IMR-90 (cell line): ENCODE measurements around the gene CEP128. TPM values are rescaled to one million over a fixed set of nuclear protein-coding genes. Genes with fewer than 3 reads are reported as not detected.

Experiments used
- ATAC-seq: fragments of 200-7000 bp; cut with Tn5 transposase; 2 replicates; pipeline ENCODE4 v1.9.1; 2020; ENCODE audit warnings: low read depth, mild to moderate bottlenecking, moderate library complexity
- Bru-seq: library from RNA; stranded (reverse); fragments of 400-500 nt; gene quantifications from one replicate; lab custom pipeline; 2021; lab: Mats Ljungman, UMichigan
- BruChase-seq, 2 experiments: library from RNA; stranded (reverse); fragments of 400-500 nt; gene quantifications; one replicate each; lab custom pipeline; 2021; lab: Mats Ljungman, UMichigan
- BruUV-seq: library from RNA; stranded (reverse); fragments of 400-500 nt; replicated peaks from 2 replicates; lab custom pipeline; 2021; lab: Mats Ljungman, UMichigan
- CTCF ChIA-PET: fragments of 300-600 bp; formaldehyde crosslinking; extraction: SDS; loops from one replicate; lab custom pipeline; 2021; ENCODE audit warnings: antibody characterized with exemption; lab: Yijun Ruan, JAX
- POLR2A ChIA-PET: fragments of 300-600 bp; sonication (Branson Sonifier 250); formaldehyde crosslinking; loops from one replicate; lab custom pipeline; 2022; ENCODE audit warnings: antibody characterized with exemption; ENCODE audit not compliant: unreplicated experiment; lab: Charles Lee
- DNase-seq: peaks from one replicate; pipeline ENCODE4 v3.0.0; 2013
- H2AFZ ChIP-seq: replicated peaks from 2 replicates; pipeline ENCODE3; 2013; ENCODE audit warnings: low read length, mild to moderate bottlenecking; ENCODE audit not compliant: poor library complexity
- H2AK5ac ChIP-seq: 2 replicates; pipeline ENCODE4 v1.6.1; 2013; ENCODE audit warnings: low read depth, low read length, inconsistent platforms
- H2AK9ac ChIP-seq: replicated peaks from 2 replicates; pipeline ENCODE3; 2013; ENCODE audit warnings: mild to moderate bottlenecking, low read depth, low read length, moderate library complexity; ENCODE audit not compliant: poor library complexity
- H2BK120ac ChIP-seq: 2 replicates; pipeline ENCODE4 v1.6.1; 2013; ENCODE audit warnings: low read depth, low read length, inconsistent platforms
- H2BK15ac ChIP-seq: 3 replicates; pipeline ENCODE4 v1.6.1; 2013; ENCODE audit warnings: low read depth, low read length, inconsistent platforms
- H2BK20ac ChIP-seq: 2 replicates; pipeline ENCODE4 v1.6.1; 2013; ENCODE audit warnings: low read depth, mild to moderate bottlenecking, inconsistent platforms, low read length, moderate library complexity
- H2BK5ac ChIP-seq: 2 replicates; pipeline ENCODE4 v1.6.1; 2013; ENCODE audit warnings: mild to moderate bottlenecking, low read depth, low read length, inconsistent platforms; ENCODE audit not compliant: poor library complexity, severe bottlenecking
- H3K14ac ChIP-seq: replicated peaks from 2 replicates; pipeline ENCODE4 v1.6.1; 2013; ENCODE audit warnings: low read depth, low read length, inconsistent platforms
- H3K18ac ChIP-seq: 2 replicates; pipeline ENCODE4 v1.6.1; 2013; ENCODE audit warnings: low read depth, low read length, control low read depth
- H3K23ac ChIP-seq: 2 replicates; pipeline ENCODE4 v1.6.1; 2013; ENCODE audit warnings: low read depth, low read length, inconsistent platforms
- H3K27ac ChIP-seq: 2 replicates; pipeline ENCODE4 v1.5.1; 2013; ENCODE audit warnings: mild to moderate bottlenecking, control low read depth, low read length; ENCODE audit not compliant: insufficient read depth
- H3K27me3 ChIP-seq: 2 replicates; pipeline ENCODE4 v1.6.1; 2013; ENCODE audit warnings: low read length; ENCODE audit not compliant: control insufficient read depth, insufficient read depth
- H3K36me3 ChIP-seq: 2 replicates; pipeline ENCODE4 v1.6.1; 2013; ENCODE audit warnings: low read length, mixed read lengths; ENCODE audit not compliant: control insufficient read depth, insufficient read depth
- H3K4ac ChIP-seq: 2 replicates; pipeline ENCODE4 v1.6.1; 2013; ENCODE audit warnings: low read depth, low read length, inconsistent platforms
- H3K4me1 ChIP-seq: 2 replicates; pipeline ENCODE4 v1.6.1; 2013; ENCODE audit warnings: low read length, mixed read lengths; ENCODE audit not compliant: control insufficient read depth, insufficient read depth
- H3K4me2 ChIP-seq: 2 replicates; pipeline ENCODE4 v1.6.1; 2013; ENCODE audit warnings: low read depth, mild to moderate bottlenecking, control low read depth, low read length, moderate library complexity
- H3K4me3 ChIP-seq: 2 replicates; pipeline ENCODE4 v1.5.1; 2013; ENCODE audit warnings: low read depth, mild to moderate bottlenecking, control low read depth, low read length, moderate library complexity; ENCODE audit not compliant: insufficient read depth
- H3K56ac ChIP-seq: 2 replicates; pipeline ENCODE4 v1.6.1; 2013; ENCODE audit warnings: low read length, inconsistent platforms; ENCODE audit not compliant: insufficient read depth; ENCODE audit errors: extremely low read depth
- H3K79me1 ChIP-seq, 2 experiments: 2 replicates each; pipeline ENCODE4 v1.6.1; 2013; ENCODE audit warnings: low read length in 2 of 2, inconsistent platforms in 1 of 2, low read depth in 1 of 2
- H3K9ac ChIP-seq: 2 replicates; pipeline ENCODE4 v1.6.1; 2013; ENCODE audit warnings: low read depth, low read length, control low read depth
- H3K9me1 ChIP-seq: 2 replicates; pipeline ENCODE4 v1.6.1; 2013; ENCODE audit warnings: low read length, inconsistent platforms; ENCODE audit not compliant: insufficient read depth
- H3K9me3 ChIP-seq: 2 replicates; pipeline ENCODE4 v1.6.1; 2013; ENCODE audit warnings: low read length; ENCODE audit not compliant: control insufficient read depth, insufficient read depth
- H4K20me1 ChIP-seq: 2 replicates; pipeline ENCODE4 v1.6.1; 2013; ENCODE audit warnings: low read length, inconsistent platforms; ENCODE audit not compliant: insufficient read depth
- H4K5ac ChIP-seq: 2 replicates; pipeline ENCODE4 v1.6.1; 2013; ENCODE audit warnings: mild to moderate bottlenecking, low read depth, low read length, control low read depth
- H4K8ac ChIP-seq, 2 experiments: 2 replicates each; pipeline ENCODE4 v1.6.1; 2013; ENCODE audit warnings: low read depth in 2 of 2, low read length in 2 of 2, control low read depth in 1 of 2, inconsistent platforms in 1 of 2
- H4K91ac ChIP-seq: 2 replicates; pipeline ENCODE4 v1.6.1; 2013; ENCODE audit warnings: low read depth, low read length, inconsistent platforms; ENCODE audit not compliant: insufficient read depth
- MXI1 ChIP-seq: IDR thresholded peaks from 2 replicates; pipeline ENCODE4 v1.6.1; 2012; ENCODE audit warnings: low read depth, mild to moderate bottlenecking, low read length, moderate library complexity, borderline replicate concordance
- RFX5 ChIP-seq: IDR thresholded peaks from 2 replicates; pipeline ENCODE4 v1.8.0; 2012; ENCODE audit warnings: low read depth, mild to moderate bottlenecking, low read length, moderate library complexity
- USF2 ChIP-seq: fragments of 150-350 bp; IDR thresholded peaks from 2 replicates; pipeline ENCODE4 v1.6.1; 2017; ENCODE audit warnings: mild to moderate bottlenecking, antibody characterized with exemption, low read length, low read depth
- WGBS, 2 experiments: methylation state at CpG; one replicate each; pipeline versions ENCODE4 v1.1.5 to v1.1.7; 2013; ENCODE audit warnings: missing lambda C conversion rate in 2 of 2; ENCODE audit not compliant: insufficient read length in 1 of 2; ENCODE audit errors: extremely low coverage in 2 of 2; 5-methylcytosine and 5-hydroxymethylcytosine counted together
- dilution Hi-C: fragments of 300-500 bp; cut with HindIII; formaldehyde crosslinking; loops from one replicate; pipeline ENCODE4 v1.14.3; 2018; ENCODE audit warnings: low sequenced_read_pairs; ENCODE audit not compliant: unreplicated experiment
- in situ Hi-C: fragments of 300-500 bp; cut with MboI; formaldehyde crosslinking; loops from 3 replicates; pipeline ENCODE4 v1.14.3; 2019; ENCODE audit warnings: low sequenced_read_pairs, inconsistent platforms, mixed read lengths
- intact Hi-C: fragments of 100-400 bp; cut with micrococcal nuclease; formaldehyde crosslinking; loops from 2 replicates; pipeline ENCODE4 v1.10.0; 2022
- long read RNA-seq: library from polyadenylated mRNA; unstranded; transcript quantifications from one replicate; pipeline ENCODE4 v2.0.0, GENCODE V29; 2021; ENCODE audit not compliant: unreplicated experiment
- polyA plus RNA-seq, 3 experiments: library from polyadenylated mRNA; depleted of rRNA; stranded (reverse); fragments of >200 nt; gene quantifications; 2 replicates each; pipeline ENCODE4 v1.2.3, GENCODE V29; 2012; ENCODE audit warnings: low replicate concordance in 1 of 3
- total RNA-seq: library from RNA; depleted of rRNA; stranded (reverse); fragments of >200 nt; gene quantifications from 2 replicates; pipeline ENCODE4 v1.2.3, GENCODE V29; 2012; rRNA removed

CEP128 gene
- 5.7 and 7.8 TPM in 2 replicates for total RNA-seq
- polyA plus RNA-seq (2012; rRNA removed), result 1.3 and 1.9 TPM in 2 replicates
- polyA plus RNA-seq (2012; cell fraction: cytosol; rRNA removed), result 0.16 and 0.26 TPM in 2 replicates
- 0.28 and 2.2 TPM in 2 replicates for polyA plus RNA-seq (2012; cell fraction: nucleus; rRNA removed; ENCODE audit: low replicate concordance)
- percentile 44 among the genes with signal in this experiment for Bru-seq, nascent RNA
- percentile 32 among the genes with signal in this experiment for BruChase-seq, experiment 1, labeled RNA remaining after a 6-hour chase
- percentile 35 among the genes with signal in this experiment for BruChase-seq, experiment 2, labeled RNA remaining after a 2-hour chase
- long read RNA-seq, partial matches to known transcripts, result 4 of 6 reads
- long read RNA-seq, other reads (novel, unspliced or antisense), result 2 of 6 reads

GRCh38 chr14:80941241-80942185, at the start of gene CEP128:
Gene CEP128 (minus strand): TSS chr14:80941738.
- peak within 1 kb of the TSS; percentile 76 for H3K27ac ChIP-seq

More at GRCh38 chr14:80941241-80942185, at the start of gene CEP128:
- Histone ChIP-seq H2BK15ac (peak within 1 kb of the TSS; percentile 60; the same call in 1 of the 3 replicates), H2AK9ac (peak within 1 kb of the TSS; percentile 87), H3K27me3 (no peaks in the 10 kb centered on the region), H3K18ac (peak within 1 kb of the TSS; percentile 68), H3K23ac (peak within 1 kb of the TSS; percentile 73), H3K4me1 (no peaks in the 10 kb centered on the region; the same call in 1 of the 2 replicates), H2AK5ac (no peak within 1 kb of the TSS; the same call in 1 of the 2 replicates), H3K9ac (peak within 1 kb of the TSS; percentile 82), H4K91ac (peak within 1 kb of the TSS; percentile 85), H3K36me3 (no peaks in the 10 kb centered on the region), H3K4ac (peak within 1 kb of the TSS; percentile 79), H2AFZ (peak within 1 kb of the TSS; percentile 97), H3K4me2 (peak within 1 kb of the TSS; percentile 98), H3K56ac (peak within 1 kb of the TSS; percentile 69), H4K5ac (peak within 1 kb of the TSS; percentile 95), H3K4me3 (peak within 1 kb of the TSS; percentile 76), H2BK20ac (no peak within 1 kb of the TSS), H2BK120ac (peak within 1 kb of the TSS; percentile 75), H4K20me1 (no peaks in the 10 kb centered on the region), H3K9me1 (no peaks in the 10 kb centered on the region), H3K79me1 (peaks cover 4 to 13% of the 10 kb centered on the region in 2 experiments), H3K9me3 (no peaks in the 10 kb centered on the region), H3K14ac (peak within 1 kb of the TSS; percentile 83), H2BK5ac (peak within 1 kb of the TSS; percentile 76), H4K8ac (peak within 1 kb of the TSS; percentile 97 to 98)
- 8% methylated on average over 4 of the region's 40 CpGs; no CpG with 5 or more reads in 1 of the 2 experiments for WGBS, 2 experiments
- ChIA-PET CTCF (interaction anchor here (1.1 kb wide), 1 partner anchor 46 kb away, joined by 3 read pairs; no protein-coding TSS in a partner anchor), POLR2A (no interaction called here)
- peak; percentile 52 for TF ChIP-seq USF2
- peak; percentile 80 for TF ChIP-seq MXI1
- no peak for TF ChIP-seq RFX5
- ATAC-seq, result peak; percentile 100
- dilution Hi-C loops (no loop called here), in situ Hi-C loops (no loop called here), intact Hi-C loops (no loop called here)
- DNase-seq, result peak; percentile 98
- no TSS peak for BruUV-seq
